K562 (cell line): Measurements from ENCODE around the gene ZNF791. TPM values are rescaled to one million over a fixed set of nuclear protein-coding genes. Genes with fewer than 3 reads are reported as not detected.

Experiments
- ATAC-seq: fragments of 200-7000 bp; cut with Tn5 transposase; 3 replicates; pipeline ENCODE4 v1.9.1; 2020; ENCODE audit warnings: moderate library complexity
- BruUV-seq: library from RNA; stranded (reverse); fragments of 400-500 nt; replicated peaks from 2 replicates; lab custom pipeline; 2021; lab: Mats Ljungman, UMichigan
- CTCF ChIA-PET: fragments of 300-600 bp; formaldehyde crosslinking; extraction: SDS; loops from one replicate; lab custom pipeline; 2021; ENCODE audit warnings: low intra/inter-chr PET ratio; lab: Yijun Ruan, JAX
- POLR2A ChIA-PET: fragments of 300-600, 350-650 bp; sonication (Branson Sonifier 250); formaldehyde crosslinking; extraction: SDS; loops from one replicate; lab custom pipeline; 2021; ENCODE audit warnings: antibody characterized with exemption, inconsistent platforms; lab: Yijun Ruan, JAX
- DNase-seq, 4 experiments: peaks; one replicate each; pipeline versions ENCODE4 v3.0.0 to v3.0.0-alpha.2; 2011 to 2018; ENCODE audit warnings: low spot score in 3 of 4, mixed read lengths in 3 of 4; ENCODE audit errors: extremely low read depth in 1 of 4
- FAIRE-seq: peaks from 2 replicates; lab custom pipeline; 2011; peaks lifted over from hg19 to GRCh38; lab: Jason Lieb, UNC
- H2AFZ ChIP-seq: 2 replicates; pipeline ENCODE4 v1.6.0; 2011; ENCODE audit warnings: low read depth, low read length, control low read depth, inconsistent platforms
- H3K27ac ChIP-seq: fragments of 200-600 bp; 3 replicates; pipeline ENCODE4 v1.8.0; 2011; ENCODE audit warnings: low read depth, mild to moderate bottlenecking, control low read depth, inconsistent platforms, low read length, moderate library complexity, mixed read lengths; ENCODE audit errors: extremely low read depth
- H3K27me3 ChIP-seq, 2 experiments: fragments of 300-600 bp in 1 of 2; 2 replicates in 1 of 2; 3 replicates in 1 of 2; pipeline versions ENCODE4 v1.6.0 to v1.8.0; 2011; ENCODE audit warnings: inconsistent platforms in 2 of 2, low read length in 2 of 2, mild to moderate bottlenecking in 1 of 2, mixed read lengths in 1 of 2, moderate library complexity in 1 of 2; ENCODE audit not compliant: control insufficient read depth in 2 of 2, insufficient read depth in 2 of 2
- H3K36me3 ChIP-seq: fragments of 300-600 bp; 3 replicates; pipeline ENCODE4 v1.8.0; 2011; ENCODE audit warnings: mild to moderate bottlenecking, low read length, inconsistent platforms; ENCODE audit not compliant: control insufficient read depth, insufficient read depth
- H3K4me1 ChIP-seq, 2 experiments: fragments of 200-600 bp in 1 of 2; replicated peaks in 1 of 2; 2 replicates in 1 of 2; 3 replicates in 1 of 2; pipeline versions ENCODE4 v1.5.1 to v1.8.0; 2011; ENCODE audit warnings: inconsistent platforms in 2 of 2, low read length in 2 of 2, mild to moderate bottlenecking in 1 of 2, mixed read lengths in 1 of 2, moderate library complexity in 1 of 2; ENCODE audit not compliant: control insufficient read depth in 2 of 2, insufficient read depth in 2 of 2
- H3K4me2 ChIP-seq: 2 replicates; pipeline ENCODE4 v1.6.1; 2011; ENCODE audit warnings: low read length, control low read depth, inconsistent platforms, mixed read lengths; ENCODE audit not compliant: insufficient read depth
- H3K4me3 ChIP-seq: fragments of 200-600 bp; sonication (generic), shearing (Covaris generic); 2 replicates; pipeline ENCODE4 v1.5.1; 2016; ENCODE audit warnings: control low read depth, inconsistent platforms
- H3K79me2 ChIP-seq: fragments of 200-600 bp; 3 replicates; pipeline ENCODE4 v1.8.0; 2011; ENCODE audit warnings: low read length, inconsistent platforms; ENCODE audit not compliant: control insufficient read depth, insufficient read depth
- H3K9ac ChIP-seq, 2 experiments: 2 replicates each; pipeline versions ENCODE4 v1.6.0 to v1.6.1; 2011; ENCODE audit warnings: low read depth in 2 of 2, low read length in 2 of 2, control low read depth in 1 of 2, inconsistent platforms in 1 of 2, mild to moderate bottlenecking in 1 of 2, mixed read lengths in 1 of 2; ENCODE audit not compliant: insufficient read depth in 1 of 2
- H3K9me1 ChIP-seq: one replicate; pipeline ENCODE4 v1.6.0; 2011; ENCODE audit warnings: inconsistent platforms, mild to moderate bottlenecking, low read length, moderate library complexity; ENCODE audit not compliant: control insufficient read depth, insufficient read depth
- H3K9me3 ChIP-seq: replicated peaks from 2 replicates; pipeline ENCODE4 v1.5.1; 2011; ENCODE audit warnings: low read depth, low read length, inconsistent platforms; ENCODE audit not compliant: control insufficient read depth, insufficient read depth
- H4K20me1 ChIP-seq: replicated peaks from 2 replicates; pipeline ENCODE4 v1.6.1; 2011; ENCODE audit warnings: low read length, inconsistent platforms, mixed read lengths; ENCODE audit not compliant: control insufficient read depth, insufficient read depth
- CREBBP ChIP-seq: IDR thresholded peaks from one replicate; pipeline ENCODE4 v1.6.1; 2012; ENCODE audit warnings: low read depth, mild to moderate bottlenecking, control low read depth, inconsistent platforms, low read length
- EZH2 ChIP-seq: IDR thresholded peaks from 2 replicates; pipeline ENCODE4 v1.6.1; 2012; ENCODE audit warnings: low read depth, mild to moderate bottlenecking, inconsistent platforms, low read length, borderline replicate concordance
- FOSL1 ChIP-seq: fragments of 200-800 bp; sonication (Bioruptor generic); conservative IDR thresholded peaks from 2 replicates; pipeline ENCODE4 v1.6.1; 2016; ENCODE audit warnings: missing genetic modification characterization, missing compliant biosample characterization
- GABPB1 ChIP-seq: sonication (generic); formaldehyde crosslinking; IDR thresholded peaks from 2 replicates; pipeline ENCODE4 v1.8.0; 2022; ENCODE audit warnings: mild to moderate bottlenecking, missing genetic modification reagents
- KDM2B ChIP-seq: fragments of 250-450 bp; sonication (Bioruptor Pico); IDR thresholded peaks from 2 replicates; pipeline ENCODE4 v1.8.0; 2021; ENCODE audit warnings: mild to moderate bottlenecking, moderate library complexity
- NR4A1 ChIP-seq, 2 experiments: fragments of 250-450 bp in 1 of 2; fragments of 450-650 bp in 1 of 2; sonication (Bioruptor Pico) in 1 of 2; IDR thresholded peaks; 2 replicates each; pipeline versions ENCODE4 v1.4.0 to v1.6.1; 2016 to 2020; ENCODE audit warnings: mild to moderate bottlenecking in 2 of 2, missing compliant biosample characterization in 1 of 2, missing genetic modification characterization in 1 of 2, moderate library complexity in 1 of 2
- PURB ChIP-seq: sonication (generic); formaldehyde crosslinking; IDR thresholded peaks from 2 replicates; pipeline ENCODE4 v1.9.0; 2021; ENCODE audit warnings: low read depth, mild to moderate bottlenecking, missing genetic modification reagents
- STAT5B ChIP-seq: fragments of 250-450 bp; sonication (Bioruptor Pico); IDR thresholded peaks from 2 replicates; pipeline ENCODE4 v1.8.0; 2021; ENCODE audit warnings: mild to moderate bottlenecking, inconsistent platforms
- TFE3 ChIP-seq: fragments of 450-650 bp; formaldehyde crosslinking; IDR thresholded peaks from 2 replicates; pipeline ENCODE4 v1.4.0; 2020; ENCODE audit warnings: mild to moderate bottlenecking, mixed read lengths
- ZNF197 ChIP-seq: fragments of 200-800 bp; sonication (Bioruptor generic); IDR thresholded peaks from 2 replicates; pipeline ENCODE4 v1.6.1; 2016; ENCODE audit warnings: low read depth, missing genetic modification characterization, missing compliant biosample characterization
- ZNF592 ChIP-seq: fragments of 450-650 bp; IDR thresholded peaks from 2 replicates; pipeline ENCODE4 v1.6.1; 2017; ENCODE audit warnings: antibody characterized with exemption, mild to moderate bottlenecking
- ZNF668 ChIP-seq: fragments of 250-450 bp; sonication (Bioruptor Pico); IDR thresholded peaks from 2 replicates; pipeline ENCODE4 v1.8.0; 2022; ENCODE audit warnings: mild to moderate bottlenecking, inconsistent platforms
- WGBS: fragments of 100-300 bp; shearing (Covaris generic); methylation state at CpG from one replicate; pipeline ENCODE4 v1.1.6; 2016; ENCODE audit warnings: low coverage, mixed read lengths; ENCODE audit not compliant: insufficient coverage; ENCODE audit errors: missing lambda C conversion rate; 5-methylcytosine and 5-hydroxymethylcytosine counted together
- in situ Hi-C: fragments of 300-500 bp; cut with MboI; formaldehyde crosslinking; loops from 4 replicates; pipeline ENCODE4 v1.15.0; 2018; ENCODE audit warnings: inconsistent platforms, mixed read lengths
- intact Hi-C: fragments of 100-400 bp; cut with micrococcal nuclease; formaldehyde crosslinking; loops from 2 replicates; pipeline ENCODE4 v1.14.2; 2022
- polyA plus RNA-seq, 8 experiments: library from polyadenylated mRNA; depleted of rRNA in 4 of 8; stranded (reverse) in 5 of 8; unstranded in 3 of 8; fragments of >200 nt; fragmentation: Nextera tagmentation in 2 of 8; fragmentation: Illumina TruSeq in 1 of 8; extraction: Ambion mirVana in 2 of 8; extraction: Trizol in 1 of 8; gene quantifications; 2 replicates each; pipeline versions ENCODE4 v1.2.1 to v1.2.3, GENCODE V29; 2011 to 2014; ENCODE audit warnings: inconsistent platforms in 1 of 8, missing spikeins in 1 of 8
- total RNA-seq, 7 experiments: library from RNA; depleted of rRNA in 6 of 7; stranded (reverse); fragments of >200 nt in 6 of 7; fragmentation: Illumina TruSeq in 2 of 7; extraction: Trizol in 2 of 7; gene quantifications; 2 replicates each; pipeline versions ENCODE4 v1.2.1 to v1.2.3, GENCODE V29; 2011 to 2021; ENCODE audit warnings: low replicate concordance in 1 of 7

ZNF791 gene
- total and polyA plus RNA-seq, 9 of the 15 experiments (the other 6 are each of a cell fraction or from before 2014, with no cell fraction given): 7.8 to 22.7 (median 13.1) TPM

- BruUV-seq: no TSS peak
- CTCF ChIA-PET: no interaction called here
- ATAC-seq (no peak), FAIRE-seq (no peak), DNase-seq (no peak)
- Histone ChIP-seq H3K27me3 (no peaks in the 10 kb centered on the region), H2AFZ (no peak overlapping the region), H3K9me1 (no peaks in the 10 kb centered on the region), H3K9ac (no peak overlapping the region), H3K4me3 (no peak overlapping the region), H4K20me1 (no peaks in the 10 kb centered on the region), H3K36me3 (no peaks in the 10 kb centered on the region; the same call in 2 of the 3 replicates), H3K4me1 (peaks cover 4 to 27% of the 10 kb centered on the region in 2 experiments; a peak in 4 of 5 replicates), H3K9me3 (no peaks in the 10 kb centered on the region), H3K4me2 (no peak overlapping the region), H3K27ac (no peak overlapping the region), H3K79me2 (no peaks in the 10 kb centered on the region)
- POLR2A ChIA-PET: no interaction called here
- TF ChIP-seq ZNF592 (no peak), STAT5B (CRISPR knock-in tag) (no peak), ZNF668 (CRISPR knock-in tag) (no peak), ZNF197 (CRISPR knock-in tag) (no peak), CREBBP (no peak), NR4A1 (CRISPR knock-in tag; IDR thresholded peaks at IDR 0.05) (no peak), NR4A1 (tag; IDR thresholded peaks at IDR 0.05) (no peak), EZH2 (no peak), FOSL1 (no peak), KDM2B (CRISPR knock-in tag) (no peak), TFE3 (CRISPR knock-in tag) (no peak), PURB (CRISPR knock-in tag) (no peak), GABPB1 (CRISPR knock-in tag) (no peak)
- intact Hi-C loops: no loop called here
- in situ Hi-C loops: no loop called here
- 87% methylated on average over 10 of the region's 10 CpGs for WGBS
Measured at GRCh38 chr19:12649941-12650340, 39.2 kb downstream of the ZNF791 start.
